ENCODE results near the gene SLC9B2.

Gene SLC9B2

GRCh38 chr4:103098341-103098740, 21.8 kb upstream of the SLC9B2 start:
- H3K4me1 ChIP-seq (ENCODE audit: insufficient read depth, low read length): peaks cover 16% of the 10 kb centered on the region
- peak overlapping the region; percentile 17 for H3K9ac ChIP-seq (ENCODE audit: low read length)
- H3K36me3 ChIP-seq (ENCODE audit: insufficient read depth, low read length): no peaks in the 10 kb centered on the region
- H3K9me3 ChIP-seq (ENCODE audit: low read length): no peaks in the 10 kb centered on the region
- H3K27me3 ChIP-seq (ENCODE audit: control insufficient read depth in 1 of 2, insufficient read depth in 2 of 2, low read length in 2 of 2): no peaks in the 10 kb centered on the region
- peak overlapping the region; percentile 56 for H3K27ac ChIP-seq (ENCODE audit: low read depth, low read length)
- H3K4me3 ChIP-seq (ENCODE audit: low read depth in 1 of 2, low read length in 2 of 2): peak overlapping the region in 1 of 2 donors; percentile 51

- Histone ChIP-seq H3K4me3 (ENCODE audit: low read depth in 1 of 2, low read length in 2 of 2) (no peak overlapping the region), H3K27ac (ENCODE audit: low read depth, low read length) (no peak overlapping the region), H3K27me3 (ENCODE audit: control insufficient read depth in 1 of 2, insufficient read depth in 2 of 2, low read length in 2 of 2) (no peaks in the 10 kb centered on the region), H3K4me1 (ENCODE audit: insufficient read depth, low read length) (peaks cover 16% of the 10 kb centered on the region), H3K9ac (ENCODE audit: low read length) (no peak overlapping the region), H3K36me3 (ENCODE audit: insufficient read depth, low read length) (peaks cover 7% of the 10 kb centered on the region), H3K9me3 (ENCODE audit: low read length) (no peaks in the 10 kb centered on the region)
Measured at GRCh38 chr4:103097112-103097511, 20.6 kb upstream of the SLC9B2 start.

- H3K9ac ChIP-seq (ENCODE audit: low read length): no peak overlapping the region
- peaks cover 18% of the 10 kb centered on the region for H3K36me3 ChIP-seq (ENCODE audit: insufficient read depth, low read length)
- H3K9me3 ChIP-seq (ENCODE audit: low read length): no peaks in the 10 kb centered on the region
- H3K27ac ChIP-seq (ENCODE audit: low read depth, low read length): no peak overlapping the region
- H3K4me3 ChIP-seq (ENCODE audit: low read depth in 1 of 2, low read length in 2 of 2): no peak overlapping the region
- peaks cover 16% of the 10 kb centered on the region for H3K4me1 ChIP-seq (ENCODE audit: insufficient read depth, low read length)
- no peaks in the 10 kb centered on the region for H3K27me3 ChIP-seq (ENCODE audit: control insufficient read depth in 1 of 2, insufficient read depth in 2 of 2, low read length in 2 of 2)
Measured at GRCh38 chr4:103095080-103095479, 18.5 kb upstream of the SLC9B2 start.

GRCh38 chr4:103092245-103092644, 15.7 kb upstream of the SLC9B2 start:
- Histone ChIP-seq H3K4me1 (ENCODE audit: insufficient read depth, low read length) (peaks cover under 1% of the 10 kb centered on the region), H3K9ac (ENCODE audit: low read length) (no peak overlapping the region), H3K27ac (ENCODE audit: low read depth, low read length) (no peak overlapping the region), H3K27me3 (ENCODE audit: control insufficient read depth in 1 of 2, insufficient read depth in 2 of 2, low read length in 2 of 2) (no peaks in the 10 kb centered on the region), H3K9me3 (ENCODE audit: low read length) (no peaks in the 10 kb centered on the region), H3K4me3 (ENCODE audit: low read depth in 1 of 2, low read length in 2 of 2) (no peak overlapping the region), H3K36me3 (ENCODE audit: insufficient read depth, low read length) (peaks cover 41% of the 10 kb centered on the region)

DNA sequence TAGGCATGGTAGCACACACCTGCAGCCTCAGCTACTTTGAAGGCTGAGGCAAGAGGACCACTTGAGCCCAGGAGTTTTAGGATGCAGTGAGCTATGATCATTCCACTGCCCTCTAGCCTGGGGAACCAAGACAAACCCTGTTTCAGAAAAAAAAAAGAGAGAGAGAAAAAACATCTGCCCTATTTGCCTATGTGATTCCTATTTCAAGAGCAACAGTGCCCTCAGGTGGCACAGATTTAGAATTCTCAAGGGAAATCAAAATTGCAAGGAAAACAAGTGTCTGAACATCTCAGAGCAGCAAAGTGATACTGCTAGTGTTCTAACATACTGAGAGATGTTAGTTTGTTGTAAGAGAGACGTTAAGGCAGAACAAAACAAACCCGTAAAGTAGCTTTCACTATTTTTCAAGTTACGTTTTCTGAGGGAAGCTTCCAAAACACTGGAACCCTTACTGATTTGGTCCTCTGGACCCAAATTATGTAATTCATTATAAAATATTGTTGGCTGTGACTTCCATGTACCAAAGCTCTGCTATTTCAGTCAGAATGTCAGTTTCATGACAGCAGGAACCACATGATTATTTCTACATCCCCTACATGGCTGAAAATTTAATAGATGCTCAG, 15.2 kb upstream of the SLC9B2 start:
- no peak overlapping the region for H3K9ac ChIP-seq (ENCODE audit: low read length)
- no peaks in the 10 kb centered on the region for H3K9me3 ChIP-seq (ENCODE audit: low read length)
- H3K4me3 ChIP-seq (ENCODE audit: low read depth in 1 of 2, low read length in 2 of 2): no peak overlapping the region
- H3K27me3 ChIP-seq (ENCODE audit: control insufficient read depth in 1 of 2, insufficient read depth in 2 of 2, low read length in 2 of 2): no peaks in the 10 kb centered on the region
- no peak overlapping the region for H3K27ac ChIP-seq (ENCODE audit: low read depth, low read length)
- H3K4me1 ChIP-seq (ENCODE audit: insufficient read depth, low read length): no peaks in the 10 kb centered on the region
- peaks cover 46% of the 10 kb centered on the region for H3K36me3 ChIP-seq (ENCODE audit: insufficient read depth, low read length)

DNA sequence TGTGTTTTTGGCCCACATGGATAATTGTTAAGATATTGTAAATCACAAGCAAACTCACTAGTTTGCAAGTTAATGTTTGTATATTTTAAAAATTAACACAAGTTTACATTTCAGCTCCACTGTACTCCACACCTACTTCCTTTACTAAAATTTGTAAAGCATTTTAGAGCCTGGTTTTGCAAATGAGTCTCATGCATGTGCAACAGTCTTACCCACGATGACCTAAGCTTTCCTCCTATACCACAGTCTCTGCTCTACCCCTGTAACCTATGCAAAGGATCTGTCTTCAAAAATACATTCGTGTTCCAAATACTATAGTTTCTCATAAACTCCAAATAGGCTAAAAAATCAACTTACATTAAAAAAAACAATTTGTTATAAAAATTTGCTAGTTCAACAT, 12.9 kb upstream of the SLC9B2 start:
- H3K9me3 ChIP-seq (ENCODE audit: low read length): no peaks in the 10 kb centered on the region
- no peak overlapping the region for H3K27ac ChIP-seq (ENCODE audit: low read depth, low read length)
- H3K4me1 ChIP-seq (ENCODE audit: insufficient read depth, low read length): no peaks in the 10 kb centered on the region
- H3K9ac ChIP-seq (ENCODE audit: low read length): no peak overlapping the region
- H3K4me3 ChIP-seq (ENCODE audit: low read depth in 1 of 2, low read length in 2 of 2): no peak overlapping the region
- H3K36me3 ChIP-seq (ENCODE audit: insufficient read depth, low read length): peaks cover 67% of the 10 kb centered on the region
- H3K27me3 ChIP-seq (ENCODE audit: control insufficient read depth in 1 of 2, insufficient read depth in 2 of 2, low read length in 2 of 2): no peaks in the 10 kb centered on the region

GRCh38 chr4:103086551-103086950, 10.0 kb upstream of the SLC9B2 start:
- Histone ChIP-seq H3K4me1 (ENCODE audit: insufficient read depth, low read length) (no peaks in the 10 kb centered on the region), H3K36me3 (ENCODE audit: insufficient read depth, low read length) (peaks cover 63% of the 10 kb centered on the region)

GRCh38 chr4:103085555-103086196, 9.1 kb upstream of the SLC9B2 start:
- Histone ChIP-seq H3K27ac (ENCODE audit: low read depth, low read length) (no peak overlapping the region), H3K9me3 (ENCODE audit: low read length) (no peaks in the 10 kb centered on the region), H3K27me3 (ENCODE audit: control insufficient read depth in 1 of 2, insufficient read depth in 2 of 2, low read length in 2 of 2) (no peaks in the 10 kb centered on the region), H3K36me3 (ENCODE audit: insufficient read depth, low read length) (peaks cover 65% of the 10 kb centered on the region), H3K9ac (ENCODE audit: low read length) (no peak overlapping the region), H3K4me3 (ENCODE audit: low read depth in 1 of 2, low read length in 2 of 2) (no peak overlapping the region), H3K4me1 (ENCODE audit: insufficient read depth, low read length) (no peaks in the 10 kb centered on the region)

More at GRCh38 chr4:103086551-103086950, 10.0 kb upstream of the SLC9B2 start:
- Histone ChIP-seq H3K9me3 (ENCODE audit: low read length) (no peaks in the 10 kb centered on the region), H3K27ac (ENCODE audit: low read depth, low read length) (no peak overlapping the region), H3K27me3 (ENCODE audit: control insufficient read depth in 1 of 2, insufficient read depth in 2 of 2, low read length in 2 of 2) (no peaks in the 10 kb centered on the region), H3K9ac (ENCODE audit: low read length) (no peak overlapping the region), H3K4me3 (ENCODE audit: low read depth in 1 of 2, low read length in 2 of 2) (no peak overlapping the region)

GRCh38 chr4:103079621-103080020, 3.1 kb upstream of the SLC9B2 start:
- H3K4me3 ChIP-seq (ENCODE audit: low read depth in 1 of 2, low read length in 2 of 2): no peak overlapping the region
- H3K27ac ChIP-seq (ENCODE audit: low read depth, low read length): no peak overlapping the region
- H3K9ac ChIP-seq (ENCODE audit: low read length): no peak overlapping the region
- H3K9me3 ChIP-seq (ENCODE audit: low read length): no peaks in the 10 kb centered on the region
- H3K27me3 ChIP-seq (ENCODE audit: control insufficient read depth in 1 of 2, insufficient read depth in 2 of 2, low read length in 2 of 2): no peaks in the 10 kb centered on the region
- H3K4me1 ChIP-seq (ENCODE audit: insufficient read depth, low read length): peaks cover 7% of the 10 kb centered on the region
- H3K36me3 ChIP-seq (ENCODE audit: insufficient read depth, low read length): peaks cover 12% of the 10 kb centered on the region

DNA sequence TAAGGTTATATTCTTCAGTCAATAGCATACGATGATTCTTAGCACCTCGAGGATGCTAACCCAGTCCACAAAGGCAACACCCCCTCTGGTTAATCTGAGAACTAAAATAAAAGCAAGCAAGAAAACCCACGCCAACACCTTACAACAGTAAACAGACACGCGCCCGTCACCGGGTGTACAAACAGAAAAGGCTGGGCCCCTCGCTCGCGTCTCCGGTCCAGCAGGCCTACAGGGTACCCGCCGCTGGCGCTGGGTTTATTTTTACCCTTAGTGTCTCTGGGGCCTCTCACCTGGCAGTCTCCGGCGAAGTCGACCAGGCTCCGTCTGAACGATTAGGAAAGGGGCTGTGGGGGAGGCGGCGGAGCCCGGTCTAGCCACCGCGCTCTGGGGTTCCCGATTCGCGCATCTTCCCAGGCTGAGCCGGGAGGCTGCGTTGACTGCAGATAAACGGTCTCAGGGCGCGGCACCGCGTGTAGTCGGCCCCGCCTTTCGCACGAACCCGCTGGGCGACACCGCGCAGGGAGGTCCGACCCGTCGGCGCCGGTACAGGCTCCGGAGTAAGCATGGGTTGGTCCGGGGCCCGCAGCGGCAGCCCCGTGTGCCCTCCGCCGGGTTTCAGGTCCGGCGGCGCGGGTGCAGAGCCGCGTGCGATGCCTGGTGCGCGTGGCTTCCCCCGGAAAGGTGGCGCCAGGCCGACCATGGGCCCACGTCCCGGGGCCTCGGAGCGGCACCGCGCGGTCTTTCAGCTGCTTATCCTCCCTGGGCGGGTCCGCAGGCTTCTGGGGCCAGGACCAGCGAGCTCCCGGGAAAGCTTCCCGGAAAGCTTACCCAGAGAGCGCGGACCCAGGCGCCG, 441 bp downstream of the SLC9B2 start:
- H3K9me3 ChIP-seq (ENCODE audit: low read length): no peaks in the 10 kb centered on the region
- peak overlapping the region; percentile 78 to 79 for H3K4me3 ChIP-seq (ENCODE audit: low read depth in 1 of 2, low read length in 2 of 2)
- peak overlapping the region; percentile 77 for H3K9ac ChIP-seq (ENCODE audit: low read length)
- peaks cover 7% of the 10 kb centered on the region for H3K4me1 ChIP-seq (ENCODE audit: insufficient read depth, low read length)
- H3K27me3 ChIP-seq (ENCODE audit: control insufficient read depth in 1 of 2, insufficient read depth in 2 of 2, low read length in 2 of 2): no peaks in the 10 kb centered on the region
- peak overlapping the region; percentile 97 for H3K27ac ChIP-seq (ENCODE audit: low read depth, low read length)
- peaks cover 5% of the 10 kb centered on the region for H3K36me3 ChIP-seq (ENCODE audit: insufficient read depth, low read length)

DNA sequence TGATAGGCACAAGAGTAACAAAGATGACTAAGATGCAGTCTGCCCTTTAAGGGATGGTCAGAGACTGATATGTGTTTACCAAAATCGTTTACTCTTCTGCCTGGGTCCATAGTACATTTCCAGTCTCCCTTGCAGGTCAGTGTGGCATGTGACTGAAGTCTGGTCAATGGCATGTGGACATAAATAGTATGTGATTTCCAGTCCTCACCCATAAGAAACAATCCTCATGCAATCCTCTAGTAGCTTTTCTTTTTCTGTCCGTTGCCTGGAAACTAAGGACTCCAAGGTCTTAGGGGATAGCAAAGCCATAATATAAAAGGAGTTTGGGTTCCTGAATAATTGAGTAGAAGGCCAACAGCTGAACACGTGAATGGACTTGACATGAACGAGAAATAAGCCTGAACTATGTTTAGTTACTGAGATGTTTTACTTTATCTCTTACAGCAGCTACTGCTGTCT, 1.1 kb downstream of the SLC9B2 start:
- peaks cover 7% of the 10 kb centered on the region for H3K4me1 ChIP-seq (ENCODE audit: insufficient read depth, low read length)
- no peaks in the 10 kb centered on the region for H3K9me3 ChIP-seq (ENCODE audit: low read length)
- H3K27me3 ChIP-seq (ENCODE audit: control insufficient read depth in 1 of 2, insufficient read depth in 2 of 2, low read length in 2 of 2): no peaks in the 10 kb centered on the region
- H3K27ac ChIP-seq (ENCODE audit: low read depth, low read length): peak overlapping the region; percentile 97
- peak overlapping the region; percentile 77 for H3K9ac ChIP-seq (ENCODE audit: low read length)
- peak overlapping the region; percentile 78 to 79 for H3K4me3 ChIP-seq (ENCODE audit: low read depth in 1 of 2, low read length in 2 of 2)
- H3K36me3 ChIP-seq (ENCODE audit: insufficient read depth, low read length): no peaks in the 10 kb centered on the region
